Neural cell (in vitro differentiated cells): ENCODE measurements around the gene MYNN.

ENCODE experiments used
- CTCF ChIP-seq: fragments of 450-650 bp; IDR thresholded peaks from 2 replicates; pipeline ENCODE4 v1.5.1; 2014; ENCODE audit warnings: antibody characterized with exemption, mild to moderate bottlenecking, moderate library complexity; ENCODE audit not compliant: poor library complexity, severe bottlenecking
- EZH2 ChIP-seq: fragments of 200-600, 300-800 bp; shearing (Covaris generic), sonication (generic); IDR thresholded peaks from 2 replicates; pipeline ENCODE4 v1.6.1; 2014; ENCODE audit warnings: antibody characterized with exemption, low read length, borderline replicate concordance, mild to moderate bottlenecking; ENCODE audit not compliant: insufficient read depth, poor library complexity, severe bottlenecking

GRCh38 chr3:169755488-169755887 lies 17.7 kb upstream of the MYNN start:
- TF ChIP-seq CTCF = no peak
- TF ChIP-seq EZH2 = no peak
